HFFc6 (cell line): ENCODE measurements around the gene CALML5. TPM values are rescaled to one million over a fixed set of nuclear protein-coding genes. Genes with fewer than 3 reads are reported as not detected.
"Not testable (repeated sequence)": the region's sequence is repeated elsewhere in the genome, so short reads cannot be mapped to it uniquely, and the experiment has no call there.

Experiments
- DNase-seq: peaks from one replicate; pipeline ENCODE4 v3.0.0-alpha.2; 2018
- H3K27ac Mint-ChIP-seq: 2 replicates; pipeline ENCODE4 v1.8.0; 2020; ENCODE audit warnings: mild to moderate bottlenecking, mixed read lengths
- H3K27me3 Mint-ChIP-seq: 2 replicates; pipeline ENCODE4 v1.8.0; 2021; ENCODE audit warnings: mild to moderate bottlenecking, moderate library complexity, mixed read lengths; ENCODE audit not compliant: insufficient read depth
- H3K36me3 Mint-ChIP-seq: 2 replicates; pipeline ENCODE4 v1.8.0; 2021; ENCODE audit warnings: low read depth, mixed read lengths
- H3K4me1 Mint-ChIP-seq: 2 replicates; pipeline ENCODE4 v1.8.0; 2020; ENCODE audit warnings: low read depth, mixed read lengths
- H3K4me3 Mint-ChIP-seq: 2 replicates; pipeline ENCODE4 v1.8.0; 2020; ENCODE audit warnings: mild to moderate bottlenecking, moderate library complexity, mixed read lengths
- H3K9me3 Mint-ChIP-seq: 2 replicates; pipeline ENCODE4 v1.8.0; 2020; ENCODE audit warnings: mild to moderate bottlenecking, mixed read lengths
- total RNA-seq, 6 experiments: library from RNA; stranded (reverse); fragmentation: NEBNext Ultra II Directional; extraction: Animal tissue kit (Norgen Biotek cat#: 25700); gene quantifications; 2 replicates in 1 of 6; 3 replicates in 5 of 6; pipeline ENCODE4 v1.2.3, GENCODE V29; 2021
- TF ChIP-seq, protein P1 (sequence below): fragments of 200-600 bp; sonication (generic); IDR thresholded peaks from 2 replicates; pipeline ENCODE4 v1.5.0; 2021; ENCODE audit warnings: antibody characterized with exemption, mild to moderate bottlenecking

The CALML5 gene
- total RNA-seq, 6 experiments from 2014 or later: not detected

DNA sequence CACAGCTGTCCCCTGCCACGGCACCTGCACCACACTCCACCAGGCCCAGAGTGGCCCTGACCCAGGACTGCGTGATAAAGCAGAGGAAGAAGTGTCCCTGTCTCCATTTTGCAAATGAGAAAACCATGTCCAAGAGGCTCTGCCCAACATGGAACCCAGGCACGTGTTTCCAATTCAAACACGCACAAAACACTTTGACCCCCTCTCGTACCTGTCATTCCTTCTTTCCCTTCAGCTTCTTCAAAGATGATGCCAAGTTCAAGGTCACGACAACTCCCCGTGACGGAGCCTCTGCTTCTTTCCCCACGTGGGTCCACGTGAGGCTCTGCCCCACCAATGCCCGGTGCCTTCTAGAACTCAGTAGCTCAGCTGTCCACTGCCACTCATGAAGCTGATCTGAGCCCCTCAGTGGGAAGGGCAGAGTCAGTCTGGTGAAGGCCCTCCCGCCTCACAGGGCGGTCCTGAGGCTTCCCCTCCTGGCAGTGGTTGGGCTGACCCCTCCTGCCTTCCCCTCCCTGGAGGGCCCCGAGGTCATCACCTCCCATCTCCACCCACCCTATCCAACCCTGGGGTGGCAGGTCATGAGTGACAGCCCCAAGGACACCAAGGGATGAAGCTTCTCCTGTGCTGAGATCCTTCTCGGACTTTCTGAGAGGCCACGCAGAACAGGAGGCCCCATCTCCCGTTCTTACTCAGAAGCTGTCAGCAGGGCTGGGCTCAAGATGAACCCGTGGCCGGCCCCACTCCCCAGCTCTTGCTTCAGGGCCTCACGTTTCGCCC lies 19.0 kb downstream of the CALML5 start:
- Mint-ChIP-seq H3K4me1 (no peaks in the 10 kb centered on the region), H3K27ac (no peak overlapping the region), H3K27me3 (peaks cover 5% of the 10 kb centered on the region), H3K9me3 (no peaks in the 10 kb centered on the region), H3K36me3 (no peaks in the 10 kb centered on the region), H3K4me3 (no peak overlapping the region)
- TF ChIP-seq, protein P1, sequence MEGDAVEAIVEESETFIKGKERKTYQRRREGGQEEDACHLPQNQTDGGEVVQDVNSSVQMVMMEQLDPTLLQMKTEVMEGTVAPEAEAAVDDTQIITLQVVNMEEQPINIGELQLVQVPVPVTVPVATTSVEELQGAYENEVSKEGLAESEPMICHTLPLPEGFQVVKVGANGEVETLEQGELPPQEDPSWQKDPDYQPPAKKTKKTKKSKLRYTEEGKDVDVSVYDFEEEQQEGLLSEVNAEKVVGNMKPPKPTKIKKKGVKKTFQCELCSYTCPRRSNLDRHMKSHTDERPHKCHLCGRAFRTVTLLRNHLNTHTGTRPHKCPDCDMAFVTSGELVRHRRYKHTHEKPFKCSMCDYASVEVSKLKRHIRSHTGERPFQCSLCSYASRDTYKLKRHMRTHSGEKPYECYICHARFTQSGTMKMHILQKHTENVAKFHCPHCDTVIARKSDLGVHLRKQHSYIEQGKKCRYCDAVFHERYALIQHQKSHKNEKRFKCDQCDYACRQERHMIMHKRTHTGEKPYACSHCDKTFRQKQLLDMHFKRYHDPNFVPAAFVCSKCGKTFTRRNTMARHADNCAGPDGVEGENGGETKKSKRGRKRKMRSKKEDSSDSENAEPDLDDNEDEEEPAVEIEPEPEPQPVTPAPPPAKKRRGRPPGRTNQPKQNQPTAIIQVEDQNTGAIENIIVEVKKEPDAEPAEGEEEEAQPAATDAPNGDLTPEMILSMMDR: no peak
- no peak for DNase-seq

DNA sequence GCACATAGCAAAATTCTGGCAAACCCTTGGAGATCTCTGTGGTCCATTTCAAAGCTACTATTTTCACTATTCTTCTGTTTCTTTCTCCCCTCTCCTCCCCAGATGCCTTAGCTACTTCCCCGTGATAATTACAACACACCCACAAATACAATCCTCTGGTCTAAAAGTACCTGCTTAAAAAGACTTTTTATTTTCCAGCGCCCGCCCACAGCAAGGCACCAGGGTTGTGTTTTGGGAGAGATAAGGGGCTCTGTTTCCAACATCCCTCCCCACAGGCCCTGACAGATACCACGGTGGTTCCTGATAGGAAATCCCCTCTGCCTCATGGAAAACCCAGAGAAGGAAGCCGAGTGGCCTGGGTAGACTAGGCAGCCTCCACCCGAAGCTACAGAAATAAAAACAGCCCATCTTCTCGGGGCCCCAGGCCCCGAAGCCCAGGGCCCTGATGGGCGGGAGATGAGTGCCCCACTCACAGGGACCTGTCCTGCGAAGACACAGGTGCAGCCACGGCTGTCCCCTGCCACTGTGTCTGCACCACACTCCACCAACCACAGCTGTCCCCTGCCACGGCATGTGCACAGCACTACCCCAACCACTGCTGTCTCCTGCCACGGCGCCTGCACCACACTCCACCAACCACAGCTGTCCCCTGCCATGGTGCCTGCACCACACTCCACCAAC lies 19.7 kb downstream of the CALML5 start:
- Mint-ChIP-seq H3K36me3 (no peaks in the 10 kb centered on the region), H3K27me3 (peaks cover 5% of the 10 kb centered on the region), H3K27ac (no peak overlapping the region), H3K9me3 (no peaks in the 10 kb centered on the region), H3K4me3 (no peak overlapping the region), H3K4me1 (no peaks in the 10 kb centered on the region)
- TF ChIP-seq, protein P1: no peak
- DNase-seq: no peak

DNA sequence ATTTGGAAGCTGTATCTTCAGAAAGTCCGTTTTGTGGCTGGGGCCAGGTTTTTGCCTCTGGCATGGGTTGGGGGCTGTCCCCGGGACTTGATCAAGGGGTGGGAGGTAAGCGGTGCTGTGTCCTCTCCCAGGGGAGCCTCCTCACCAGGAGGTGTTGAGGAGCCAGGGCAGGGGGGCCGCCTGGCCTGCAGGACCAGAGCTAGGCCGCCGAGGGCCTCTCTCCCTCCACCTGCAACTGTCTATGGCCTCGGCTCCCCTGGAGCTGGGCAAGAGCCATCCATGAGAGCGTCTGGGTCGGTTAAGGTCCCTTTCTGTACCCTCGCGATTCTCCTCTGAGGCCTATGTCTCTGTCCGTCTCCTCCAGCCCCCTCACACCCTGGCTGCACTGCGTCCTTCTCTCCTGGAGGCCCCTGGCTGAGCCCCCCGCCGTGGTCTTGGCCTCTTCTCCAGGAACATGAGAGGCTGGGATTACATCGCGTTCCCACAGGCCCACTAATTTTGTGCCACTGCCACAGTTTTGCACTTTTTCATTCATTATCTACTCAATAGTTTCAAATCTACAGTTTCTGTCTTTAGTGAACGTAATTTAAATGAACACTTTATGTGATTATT lies 20.6 kb downstream of the CALML5 start:
- peaks cover 5% of the 10 kb centered on the region for H3K27me3 Mint-ChIP-seq
- TF ChIP-seq, protein P1: no peak
- no peaks in the 10 kb centered on the region for H3K4me1 Mint-ChIP-seq
- no peaks in the 10 kb centered on the region for H3K9me3 Mint-ChIP-seq
- H3K4me3 Mint-ChIP-seq: no peak overlapping the region
- H3K27ac Mint-ChIP-seq: no peak overlapping the region
- no peak for DNase-seq
- H3K36me3 Mint-ChIP-seq: no peaks in the 10 kb centered on the region

DNA sequence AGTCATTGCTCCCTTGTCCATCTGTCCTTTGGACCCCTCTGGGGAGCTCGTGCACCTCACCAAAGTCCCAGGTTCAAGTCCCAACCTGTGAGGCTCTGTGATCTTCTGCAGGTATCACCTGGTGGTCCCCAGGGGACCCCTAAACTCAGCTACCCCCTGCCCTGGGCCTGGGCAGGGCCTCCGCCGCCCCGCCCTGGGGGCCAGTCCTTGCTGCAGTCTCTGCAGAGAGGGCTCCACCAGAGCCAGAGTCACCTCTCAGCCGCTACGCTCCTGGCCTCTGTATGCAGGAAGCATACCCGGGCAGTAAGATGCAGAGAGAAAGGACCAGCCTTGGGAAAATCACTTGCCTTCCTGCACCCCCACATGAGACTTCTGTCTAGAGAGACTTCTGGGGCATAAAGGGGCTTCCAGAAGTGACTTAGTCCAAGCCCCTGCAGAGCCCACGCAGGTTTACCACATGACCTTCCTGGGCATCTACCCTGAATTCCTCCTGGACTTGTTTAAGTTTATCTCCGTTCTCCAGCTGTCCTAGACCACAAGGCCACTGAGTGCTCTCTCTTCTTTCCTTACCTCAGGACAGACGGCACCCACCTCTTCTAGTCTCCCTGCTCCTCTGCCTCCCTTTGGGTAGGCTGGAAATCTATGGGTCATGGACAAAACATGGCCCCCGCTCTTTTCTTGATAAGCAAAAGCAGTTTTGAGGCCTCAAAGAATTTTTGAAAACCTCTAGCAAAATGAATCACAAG lies 21.2 kb downstream of the CALML5 start:
- Mint-ChIP-seq H3K4me1 (no peaks in the 10 kb centered on the region), H3K9me3 (no peaks in the 10 kb centered on the region), H3K36me3 (no peaks in the 10 kb centered on the region), H3K27me3 (peaks cover 5% of the 10 kb centered on the region), H3K27ac (no peak overlapping the region), H3K4me3 (no peak overlapping the region)
- TF ChIP-seq, protein P1: no peak
- DNase-seq: no peak

DNA sequence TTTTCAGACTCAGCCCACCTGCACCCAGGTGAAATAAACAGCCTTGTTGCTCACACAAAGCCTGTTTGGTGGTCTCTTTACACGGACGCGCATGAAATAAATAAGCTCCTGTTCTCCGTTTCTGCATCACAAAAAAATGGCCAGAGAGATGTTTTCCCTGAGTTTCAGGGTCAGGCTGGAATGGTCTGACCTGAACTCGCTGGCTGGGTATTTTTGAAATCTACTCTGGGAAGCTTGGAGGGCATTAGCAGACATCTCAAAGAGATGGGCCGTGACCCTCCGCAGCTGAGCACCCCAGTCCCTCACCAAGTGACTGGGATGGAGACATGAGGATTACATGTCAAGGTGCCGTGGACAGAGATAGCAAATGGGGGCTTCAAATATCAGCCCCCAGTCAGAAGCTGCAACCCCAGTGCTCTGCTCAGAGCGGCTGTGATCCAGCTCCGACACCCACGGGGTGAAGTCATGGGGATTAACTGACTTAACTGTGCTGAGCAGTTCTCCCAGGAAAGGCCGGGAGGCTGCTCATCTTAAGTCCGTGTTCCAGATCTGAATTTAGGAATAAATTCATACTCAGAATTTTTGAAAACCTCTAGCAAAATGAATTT lies 22.3 kb downstream of the CALML5 start:
- Mint-ChIP-seq H3K9me3 (no peaks in the 10 kb centered on the region), H3K4me1 (peaks cover 5% of the 10 kb centered on the region; the same call in 1 of the 2 replicates), H3K27me3 (peaks cover 5% of the 10 kb centered on the region), H3K27ac (no peak overlapping the region), H3K36me3 (no peaks in the 10 kb centered on the region), H3K4me3 (no peak overlapping the region)
- TF ChIP-seq, protein P1: no peak
- DNase-seq: no peak

DNA sequence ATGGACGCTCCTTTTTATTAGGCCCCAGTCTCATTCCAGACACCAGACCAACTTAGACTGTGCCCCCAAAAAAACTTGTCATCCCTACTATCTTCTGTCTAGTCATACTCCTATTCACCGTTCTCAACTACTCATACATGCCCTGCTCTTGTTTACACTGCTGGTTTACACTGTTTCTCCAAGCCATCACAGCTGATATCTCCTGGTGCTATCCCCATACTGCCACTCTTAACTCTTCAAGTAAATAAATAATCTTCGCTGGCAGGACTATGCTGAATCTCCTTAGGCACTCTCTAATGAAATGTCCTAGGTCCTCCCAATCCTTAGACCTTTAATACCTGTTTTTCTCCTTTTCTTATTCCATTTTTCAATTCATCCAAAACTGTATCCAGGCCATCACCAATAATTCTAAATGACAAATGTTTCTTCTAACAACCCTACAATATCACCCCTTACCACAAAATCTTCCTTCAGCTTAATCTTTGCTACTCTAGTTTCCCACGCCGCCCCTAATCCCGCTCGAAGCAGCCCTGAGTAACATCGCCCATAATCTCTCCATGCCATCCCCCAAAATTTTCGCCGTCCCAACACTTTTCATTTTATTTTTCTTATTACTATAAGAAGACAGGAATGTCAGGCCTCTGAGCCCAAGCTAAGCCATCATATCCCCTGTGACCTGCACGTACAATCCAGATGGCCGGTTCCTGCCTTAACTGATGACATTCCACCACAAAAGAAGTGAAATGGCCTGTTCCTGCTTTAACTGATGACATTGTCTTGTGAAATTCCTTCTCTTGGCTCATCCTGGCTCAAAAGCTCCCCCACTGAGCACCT lies 23.2 kb downstream of the CALML5 start:
- not testable (repeated sequence) for DNase-seq, H3K4me3 Mint-ChIP-seq, H3K27me3 Mint-ChIP-seq, H3K36me3 Mint-ChIP-seq, H3K27ac Mint-ChIP-seq, H3K4me1 Mint-ChIP-seq, H3K9me3 Mint-ChIP-seq

DNA sequence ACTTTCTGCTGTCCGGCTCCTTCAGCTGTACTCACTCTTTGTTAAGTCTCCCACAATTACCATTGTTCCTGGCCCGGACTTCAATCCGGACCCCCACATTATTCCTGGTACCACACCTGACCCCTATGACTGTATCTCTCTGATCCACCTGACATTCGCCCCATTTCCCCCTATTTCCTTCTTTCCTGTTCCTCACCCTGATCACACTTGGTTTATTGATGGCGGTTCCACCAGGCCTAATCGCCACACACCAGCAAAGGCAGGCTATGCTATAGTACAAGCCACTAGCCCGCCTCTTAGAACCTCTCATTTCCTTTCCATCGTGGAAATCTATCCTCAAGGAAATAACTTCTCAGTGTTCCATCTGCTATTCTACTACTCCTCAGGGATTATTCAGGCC lies 24.3 kb downstream of the CALML5 start:
- DNase-seq, H3K4me1 Mint-ChIP-seq, H3K27ac Mint-ChIP-seq, H3K9me3 Mint-ChIP-seq, H3K4me3 Mint-ChIP-seq, H3K36me3 Mint-ChIP-seq, H3K27me3 Mint-ChIP-seq: not testable (repeated sequence)
